GM21515 (cell line): ENCODE measurements around the gene ADIPOR2.
"Not testable (repeated sequence)": the region's sequence is repeated elsewhere in the genome, so short reads cannot be mapped to it uniquely, and the experiment has no call there.

ENCODE experiments used
- ATAC-seq: cut with Tn5 transposase; IDR thresholded peaks from one replicate; pipeline ENCODE4 v1.9.1; 2021; ENCODE audit not compliant: unreplicated experiment

The ADIPOR2 gene

DNA sequence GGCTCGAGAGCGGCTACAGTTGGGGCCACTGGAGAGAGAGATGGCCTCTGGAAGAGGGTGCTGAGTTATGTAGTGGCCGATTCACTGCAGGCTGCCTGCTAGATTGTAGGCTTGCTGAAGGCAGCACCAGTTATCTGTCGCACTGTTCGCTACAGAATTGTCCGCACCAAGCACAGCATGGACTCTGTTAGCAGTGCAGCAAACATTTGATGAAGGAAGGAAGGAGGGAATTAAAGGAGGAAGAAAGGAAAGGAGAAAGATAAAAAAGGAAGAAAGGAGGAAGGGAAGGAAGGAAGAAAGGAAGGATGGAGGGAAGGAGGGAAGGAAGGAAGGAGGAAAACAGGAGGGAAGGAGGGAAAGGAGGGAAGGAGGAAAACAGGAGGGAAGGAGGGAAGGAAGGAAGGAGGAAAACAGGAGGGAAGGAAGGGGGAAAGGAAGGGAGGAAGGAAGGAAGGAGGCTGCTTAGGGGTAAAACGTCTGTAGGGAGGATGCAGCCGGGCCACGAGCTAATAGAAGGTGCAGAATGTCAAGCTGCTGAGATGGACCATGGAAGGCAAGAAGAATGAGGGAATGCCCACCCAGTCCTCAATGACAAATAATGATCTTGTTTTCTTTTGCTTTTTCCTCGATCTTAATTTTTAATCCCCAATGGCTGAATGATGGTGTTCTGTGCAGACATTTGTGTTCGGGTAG lies 27.3 kb upstream of the ADIPOR2 start:
- ATAC-seq = no peak

DNA sequence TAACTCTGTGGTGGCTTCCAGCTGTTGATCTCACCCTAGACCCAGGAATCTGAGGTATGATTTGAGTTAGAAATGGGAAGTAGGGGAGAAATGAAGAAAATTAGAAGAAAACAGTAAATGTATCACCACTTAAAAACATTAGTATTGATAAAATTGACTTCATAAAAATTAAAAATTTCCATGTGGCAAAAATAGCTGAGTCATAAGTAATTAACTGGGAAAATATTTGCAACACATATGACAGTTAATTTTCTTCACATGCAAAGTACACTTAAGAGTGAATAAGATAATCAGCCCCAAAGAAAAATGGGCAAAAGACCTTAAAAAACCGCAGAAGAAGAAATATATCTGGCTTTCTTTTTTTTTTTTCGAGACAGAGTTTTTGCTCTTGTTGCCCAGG lies 25.5 kb upstream of the ADIPOR2 start:
- ATAC-seq = no peak

DNA sequence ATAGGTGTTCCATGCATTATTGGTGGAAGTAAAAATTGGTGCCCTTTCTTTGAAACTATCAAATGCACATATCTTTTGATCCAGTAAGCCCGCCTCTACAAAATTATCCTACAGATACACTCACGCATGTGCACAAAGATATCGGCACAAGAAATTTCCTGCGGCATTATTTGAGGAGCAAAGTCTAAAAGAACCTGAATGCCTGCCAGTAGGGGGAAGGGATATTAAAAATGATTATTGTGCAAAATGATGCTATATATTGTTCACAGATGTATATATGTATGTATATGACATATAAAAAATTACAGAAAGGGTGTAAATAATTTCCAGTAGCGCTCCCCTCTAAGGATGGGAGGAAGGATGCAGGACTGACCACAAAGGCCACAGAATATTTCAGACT lies 24.7 kb upstream of the ADIPOR2 start:
- no peak for ATAC-seq

DNA sequence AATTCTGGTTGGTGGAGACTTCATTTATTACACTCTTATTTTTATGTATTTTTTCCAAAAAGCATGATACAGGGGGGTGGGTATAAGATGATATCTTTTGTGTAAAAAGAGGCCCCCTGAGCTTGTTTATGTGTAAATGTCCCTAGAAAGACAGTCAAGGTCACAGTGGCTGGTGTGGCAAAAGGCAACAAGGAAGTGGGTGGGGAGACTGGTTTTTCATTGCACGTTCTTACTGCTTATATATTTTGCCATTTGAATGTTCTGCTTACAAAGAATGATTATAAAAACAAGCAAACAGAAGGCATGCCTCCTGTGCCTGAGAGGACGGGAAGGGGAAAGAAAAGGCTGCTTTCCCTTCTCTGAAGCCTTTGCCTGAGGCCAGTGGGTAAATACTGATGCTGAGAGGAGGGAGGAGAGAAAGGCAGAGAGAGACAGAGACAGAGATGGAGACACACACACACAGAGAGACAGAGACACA lies 24.1 kb upstream of the ADIPOR2 start:
- no peak for ATAC-seq

DNA sequence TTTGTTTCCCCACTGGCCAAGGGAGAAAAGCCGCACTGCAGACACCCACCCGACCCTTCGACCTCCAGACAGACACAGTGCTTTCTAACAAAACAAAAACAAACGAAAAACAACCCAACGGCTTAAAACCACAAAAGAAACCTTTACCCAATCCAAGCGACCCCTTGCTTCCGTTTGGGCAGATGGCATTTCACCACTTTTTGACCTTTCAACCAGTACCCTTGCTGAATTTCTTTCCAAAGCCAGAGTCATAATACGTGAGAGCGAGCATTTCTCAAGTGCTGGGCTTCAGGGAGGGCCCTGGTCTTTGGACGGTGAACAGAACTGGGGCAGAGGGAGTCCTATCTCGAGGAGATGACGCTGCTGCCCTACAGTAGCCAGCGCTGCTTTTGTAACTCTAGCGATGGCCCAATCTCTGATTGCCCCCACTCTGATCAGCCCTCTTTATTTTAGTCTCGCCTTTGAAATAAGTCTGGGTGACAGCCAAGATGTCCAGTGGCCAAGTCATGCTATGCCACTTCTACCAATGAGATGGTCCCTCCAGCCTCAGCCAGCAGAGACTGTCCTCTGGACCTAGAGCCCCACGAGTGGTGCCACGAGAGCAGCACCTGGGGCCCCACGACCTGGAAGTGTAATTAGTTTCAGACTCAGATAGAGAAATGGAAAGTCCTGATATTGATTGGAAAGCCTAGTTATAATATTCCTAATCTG lies 21.9 kb upstream of the ADIPOR2 start:
- no peak for ATAC-seq

DNA sequence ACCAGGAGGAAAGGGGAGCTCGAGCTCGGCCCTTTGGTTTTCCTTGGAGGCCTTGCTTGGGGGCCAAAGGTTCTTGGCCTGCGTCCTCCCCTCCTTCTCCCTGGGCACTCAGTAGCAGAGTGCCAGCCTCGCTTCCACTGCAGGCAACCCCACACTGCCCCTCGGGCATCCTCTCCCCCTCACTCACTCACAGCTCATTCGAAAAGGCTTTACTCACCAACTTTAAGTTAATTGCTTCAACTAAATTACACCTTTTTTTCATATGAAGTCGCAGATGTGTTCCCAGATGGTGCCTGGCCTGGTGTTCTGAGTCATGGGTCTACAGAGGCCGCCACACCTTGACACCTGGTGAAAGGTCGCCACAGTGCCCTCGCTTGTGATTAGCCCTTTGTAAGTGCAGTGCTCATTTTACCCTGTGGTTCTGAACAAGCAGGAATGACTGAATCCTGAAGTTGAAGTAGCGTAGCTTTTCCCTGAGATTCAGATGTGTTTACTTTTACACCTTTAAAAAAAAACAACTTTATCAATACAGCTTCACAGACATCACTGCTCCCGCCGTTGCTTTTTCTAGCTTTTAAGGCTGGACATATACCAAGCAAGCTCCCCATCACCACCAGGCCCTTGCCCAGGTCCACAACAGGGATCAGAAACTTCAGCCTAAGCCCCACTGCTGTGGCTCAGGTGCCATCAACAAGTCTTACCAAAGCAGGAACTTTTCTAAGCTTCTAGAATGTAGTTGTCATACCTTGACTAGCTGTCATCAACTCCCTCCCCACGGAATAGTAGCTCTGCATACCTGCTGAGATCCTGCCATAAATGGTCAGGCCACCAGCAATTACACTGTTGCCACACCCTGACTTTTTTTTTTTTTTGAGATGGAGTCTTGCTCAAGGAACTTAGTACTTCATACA lies 20.3 kb upstream of the ADIPOR2 start:
- no peak for ATAC-seq

DNA sequence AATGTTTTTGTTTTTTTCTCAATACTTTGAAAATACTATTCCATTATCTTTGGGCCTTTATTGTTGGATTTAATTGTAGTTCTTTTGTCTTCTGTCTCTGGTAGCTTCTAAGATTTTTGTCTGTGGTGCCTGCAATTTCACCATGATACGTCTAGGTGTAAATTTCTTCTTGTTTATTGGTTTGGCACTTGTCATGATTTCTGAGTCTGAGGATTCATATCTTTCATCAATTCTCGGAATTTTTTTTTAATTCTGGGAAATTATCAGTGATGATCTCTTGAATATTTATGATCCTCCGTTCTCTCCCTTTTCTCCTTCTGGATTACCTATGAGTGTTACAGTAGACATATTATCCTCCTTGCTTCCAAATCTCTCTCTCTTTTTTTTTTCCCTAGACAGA lies 14.8 kb upstream of the ADIPOR2 start:
- ATAC-seq = no peak

DNA sequence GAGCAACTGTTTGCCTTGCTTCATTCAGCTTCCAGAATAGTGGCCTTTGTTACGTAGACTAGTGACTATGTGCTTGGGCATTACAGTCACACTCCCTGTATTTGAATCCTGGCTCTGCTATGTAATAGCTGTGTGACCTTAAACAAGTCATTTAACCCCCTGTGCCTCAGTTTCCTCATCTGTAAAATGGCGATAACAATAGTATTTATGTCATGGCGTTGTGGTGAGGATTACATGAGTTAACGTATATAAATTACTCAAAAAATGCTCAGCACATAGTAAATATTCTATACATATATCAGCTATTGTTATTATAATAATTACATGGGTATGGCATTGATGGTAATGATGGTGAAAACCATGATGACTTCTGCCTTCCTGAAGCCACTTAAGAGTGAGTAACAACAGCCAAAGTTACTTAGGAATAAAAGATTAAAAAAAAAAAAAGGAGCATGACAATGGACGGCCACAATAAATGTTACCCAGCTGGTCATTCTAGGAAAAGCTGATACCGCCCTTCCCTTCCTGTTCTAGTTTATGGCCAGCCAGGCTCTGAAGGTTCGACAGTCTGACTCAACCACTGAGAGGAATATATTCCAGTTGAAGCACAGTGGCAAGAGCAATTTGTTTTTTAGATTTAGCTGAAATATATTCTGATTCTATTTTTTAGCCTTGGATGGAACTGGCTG lies 9.9 kb upstream of the ADIPOR2 start:
- no peak for ATAC-seq

DNA sequence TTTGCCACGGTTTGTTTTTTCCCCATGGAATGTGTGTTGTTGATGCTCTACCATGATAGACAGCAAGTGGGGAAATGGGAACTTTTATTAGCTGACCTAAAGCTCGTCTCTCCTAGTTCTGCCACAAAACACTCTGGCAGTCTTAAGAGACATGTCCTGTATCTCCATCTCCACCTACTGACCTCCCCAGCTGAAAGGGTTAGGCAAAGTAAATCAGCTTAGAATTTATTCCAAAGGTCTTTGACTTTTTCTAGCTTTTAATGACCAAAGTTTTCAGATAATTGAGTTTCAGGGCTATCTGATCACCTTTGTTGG lies 9.4 kb upstream of the ADIPOR2 start:
- no peak for ATAC-seq

DNA sequence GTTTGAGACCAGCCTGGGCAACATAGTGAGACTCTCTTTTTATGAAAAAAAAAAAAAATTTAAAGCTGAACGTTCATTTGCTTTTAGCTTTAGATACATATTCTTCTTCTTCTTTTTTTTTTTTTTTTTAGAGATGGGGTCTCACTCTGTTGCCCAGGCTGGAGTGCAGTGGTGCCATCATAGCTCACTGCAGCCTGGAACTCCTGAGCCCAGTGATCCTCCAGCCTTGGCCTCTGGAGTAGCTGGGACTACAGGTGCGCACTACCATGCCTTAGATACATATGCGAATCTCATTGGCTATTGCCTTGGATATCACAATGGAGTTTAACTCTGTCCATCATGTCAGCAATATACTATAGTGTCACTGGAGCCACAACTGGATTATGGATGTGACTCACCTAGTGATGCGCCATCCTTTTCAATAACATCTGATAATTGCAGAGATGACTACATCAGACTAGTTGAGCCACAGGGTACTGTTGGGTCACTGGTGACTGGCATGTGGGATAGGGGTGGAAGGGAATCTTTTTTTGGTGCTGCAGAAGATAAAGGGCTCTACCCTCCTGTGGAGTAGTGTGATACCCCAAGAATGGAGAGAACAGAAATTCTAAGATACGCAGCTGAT lies 2.7 kb upstream of the ADIPOR2 start:
- no peak for ATAC-seq

DNA sequence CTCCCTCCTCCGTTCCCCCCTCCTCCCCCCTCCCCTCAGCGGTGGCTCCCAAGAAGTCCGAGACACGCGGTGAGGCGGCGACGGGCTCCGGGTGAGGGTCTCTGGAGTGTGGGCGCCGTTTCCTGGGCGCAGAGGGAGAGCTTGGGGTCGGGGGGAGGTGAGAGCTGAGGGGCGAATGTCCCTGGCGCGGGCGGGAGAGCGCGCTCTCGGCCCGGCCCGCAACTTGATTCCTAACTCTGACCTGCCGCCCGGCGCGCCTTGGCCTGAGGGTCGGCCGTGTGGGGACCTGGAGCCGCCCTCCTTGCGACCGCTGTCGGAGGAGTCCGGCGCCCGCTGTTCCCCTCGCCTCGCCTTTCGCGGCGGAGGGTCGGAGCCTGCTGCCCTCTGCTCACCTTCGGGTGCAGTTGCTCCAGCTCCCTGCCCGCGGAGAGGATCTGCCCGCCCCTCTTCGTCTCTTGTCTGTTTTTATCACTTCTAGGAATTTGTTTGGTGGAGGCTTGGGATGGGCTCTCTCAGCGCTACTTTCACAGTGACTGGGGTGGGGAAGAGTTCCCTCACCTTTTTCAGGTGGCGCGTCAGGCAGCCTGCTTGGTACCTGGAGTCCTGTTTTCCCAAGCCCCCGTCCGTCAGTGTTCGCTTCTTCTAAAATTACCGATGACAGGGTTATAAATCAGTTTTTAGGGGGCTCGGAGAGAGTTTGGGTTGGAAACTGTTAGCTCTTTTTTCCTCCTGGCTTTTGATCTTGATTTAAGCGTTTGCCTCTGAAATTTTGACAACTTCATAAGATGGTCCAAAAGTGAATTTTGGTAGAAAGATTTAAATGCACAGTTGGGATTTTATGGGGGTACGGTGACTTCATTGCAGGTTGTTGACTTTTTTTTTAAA lies 495 bp downstream of the ADIPOR2 start:
- ATAC-seq = peak; percentile 8

DNA sequence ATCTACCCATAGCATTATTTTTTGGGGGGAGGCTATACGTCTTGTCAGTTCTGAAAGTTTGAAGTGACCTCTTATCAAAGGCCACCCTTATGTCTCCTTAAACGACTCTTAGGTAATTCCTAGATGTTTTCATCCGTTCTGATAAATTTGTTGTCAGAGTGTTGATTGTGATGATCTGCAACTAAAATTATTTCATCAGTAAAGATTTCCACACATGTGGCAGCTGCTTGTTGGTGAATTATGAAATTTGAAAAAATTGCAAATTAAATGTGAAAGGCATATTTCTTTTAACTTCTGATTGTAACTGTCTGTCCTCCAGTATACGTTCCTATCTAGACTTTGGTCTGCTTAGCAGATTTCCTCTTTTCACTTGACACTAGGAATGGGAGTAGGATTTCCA lies 1.4 kb downstream of the ADIPOR2 start:
- no peak for ATAC-seq

DNA sequence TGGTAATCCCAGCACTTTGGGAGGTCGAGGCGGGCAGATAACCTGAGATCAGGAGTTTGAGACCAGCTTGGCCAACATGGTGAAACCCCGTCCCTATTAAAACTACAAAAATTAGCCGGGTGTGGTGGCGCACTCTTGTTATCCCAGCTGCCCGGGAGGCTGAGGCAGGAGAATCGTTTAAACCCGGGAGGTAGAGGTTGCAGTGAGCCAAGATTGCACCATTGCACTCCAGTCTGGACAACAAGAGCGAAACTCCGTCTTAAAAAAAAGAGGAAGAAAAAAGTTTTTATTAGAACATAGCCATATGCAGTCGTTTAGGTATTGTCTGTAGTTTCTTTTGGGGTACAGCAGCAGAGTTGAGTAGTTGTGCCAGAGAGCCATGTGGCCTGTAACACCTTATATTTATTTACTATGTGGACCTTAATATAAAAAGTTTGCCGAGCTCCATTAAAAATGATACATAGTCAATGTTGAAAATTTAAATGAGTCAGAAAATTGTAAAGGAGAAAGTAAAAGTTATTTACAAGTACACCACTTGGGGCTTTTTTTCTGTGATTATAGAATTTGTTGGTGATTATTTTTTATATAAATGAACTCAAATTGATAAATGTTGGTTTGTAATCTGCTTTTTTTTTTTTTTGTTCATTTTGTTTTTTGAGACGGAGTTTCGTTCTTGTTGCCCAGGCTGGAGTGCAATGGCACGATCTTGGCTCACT lies 2.2 kb downstream of the ADIPOR2 start:
- ATAC-seq = no peak

DNA sequence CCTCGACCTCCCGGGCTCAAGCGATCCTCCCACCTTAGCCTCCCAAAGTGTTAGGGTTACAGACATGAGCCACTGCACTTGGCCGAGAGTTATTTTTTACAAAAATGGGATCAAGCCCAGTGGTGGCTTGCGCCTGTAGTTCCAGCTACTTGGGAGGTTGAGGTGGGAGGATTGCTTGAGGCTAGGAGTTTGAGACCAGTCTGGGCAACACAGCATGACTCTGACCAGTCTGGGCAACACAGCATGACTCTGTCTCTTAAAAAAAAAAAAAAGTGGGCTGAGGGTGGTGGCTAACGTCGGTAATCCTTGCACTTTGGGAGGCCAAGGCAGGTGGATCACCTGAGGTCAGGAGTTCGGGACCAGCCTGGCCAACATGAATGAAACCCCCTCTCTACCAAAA lies 4.2 kb downstream of the ADIPOR2 start:
- ATAC-seq = not testable (repeated sequence)

DNA sequence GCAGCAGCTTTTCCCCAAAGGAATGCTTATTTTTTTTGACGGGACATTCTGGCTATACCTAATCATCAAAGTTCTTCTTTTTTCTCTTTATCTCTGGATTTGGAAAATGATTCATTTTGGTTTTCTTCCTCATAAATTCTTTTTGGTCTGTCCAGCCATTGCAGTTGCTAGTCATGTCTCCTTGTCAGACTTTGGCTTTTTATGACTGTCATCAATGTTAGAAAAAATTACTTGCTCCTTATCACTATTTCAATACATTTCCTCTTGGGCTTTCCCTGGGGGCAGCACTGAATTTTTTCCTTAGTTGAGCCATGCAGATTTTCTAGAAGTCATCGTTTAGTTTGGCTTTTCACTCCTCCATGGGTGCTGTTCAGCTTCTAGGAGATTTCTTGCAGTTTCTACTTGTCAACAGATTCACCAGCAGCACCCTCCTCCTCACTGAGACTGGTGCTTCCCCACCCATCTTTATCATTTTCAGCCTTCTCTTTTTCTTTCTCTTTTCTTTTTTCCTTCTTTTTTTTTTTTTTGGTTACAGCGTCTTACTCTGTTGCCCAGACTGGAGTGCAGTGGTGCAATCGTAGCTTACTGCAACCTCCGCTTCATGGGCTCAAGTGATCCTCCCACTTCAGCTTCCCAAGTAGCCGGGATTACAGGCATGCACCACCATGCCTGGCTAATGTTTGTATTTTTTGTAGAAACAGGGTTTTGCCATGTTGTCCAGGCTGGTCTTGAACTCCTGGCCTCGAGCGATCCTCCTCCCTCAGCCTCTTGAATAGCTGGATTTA lies 5.2 kb downstream of the ADIPOR2 start:
- no peak for ATAC-seq

DNA sequence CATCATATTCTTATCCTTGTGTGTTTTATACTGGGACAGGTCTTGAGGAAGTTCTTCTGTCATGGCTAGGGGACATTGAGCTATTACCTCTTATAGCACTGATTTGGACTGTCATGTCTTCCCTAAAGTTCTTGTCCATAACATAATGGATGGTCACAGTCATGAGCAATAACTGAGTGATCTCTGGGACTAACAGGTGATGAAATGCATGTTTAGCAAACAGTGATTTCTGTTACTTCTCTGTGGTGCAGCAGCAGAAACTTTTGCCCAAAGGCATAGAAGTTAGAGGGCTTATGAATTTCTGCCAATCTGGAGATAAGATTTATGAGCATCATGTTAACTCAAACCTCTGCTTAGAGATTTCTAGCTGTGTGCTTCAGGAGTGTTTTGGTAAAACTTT lies 5.9 kb downstream of the ADIPOR2 start:
- no peak for ATAC-seq

DNA sequence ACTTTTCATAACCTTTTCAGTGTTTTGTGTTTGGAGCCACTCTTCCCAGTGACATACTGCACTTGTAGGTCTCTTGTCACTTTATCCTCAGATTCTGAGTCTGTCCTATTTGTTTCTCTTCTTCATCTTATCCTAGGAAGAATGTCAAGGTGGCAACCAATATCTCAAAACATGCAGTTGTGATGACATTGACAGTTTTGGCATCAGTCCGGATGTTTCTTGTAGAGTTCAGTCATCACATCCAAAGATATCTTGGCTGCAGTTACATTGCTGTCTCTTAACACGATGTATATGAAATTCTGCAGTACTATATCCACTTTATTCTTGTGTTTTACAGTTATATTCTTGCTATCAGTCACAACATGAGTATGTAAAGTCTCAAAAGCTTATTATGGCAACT lies 6.4 kb downstream of the ADIPOR2 start:
- ATAC-seq = no peak

DNA sequence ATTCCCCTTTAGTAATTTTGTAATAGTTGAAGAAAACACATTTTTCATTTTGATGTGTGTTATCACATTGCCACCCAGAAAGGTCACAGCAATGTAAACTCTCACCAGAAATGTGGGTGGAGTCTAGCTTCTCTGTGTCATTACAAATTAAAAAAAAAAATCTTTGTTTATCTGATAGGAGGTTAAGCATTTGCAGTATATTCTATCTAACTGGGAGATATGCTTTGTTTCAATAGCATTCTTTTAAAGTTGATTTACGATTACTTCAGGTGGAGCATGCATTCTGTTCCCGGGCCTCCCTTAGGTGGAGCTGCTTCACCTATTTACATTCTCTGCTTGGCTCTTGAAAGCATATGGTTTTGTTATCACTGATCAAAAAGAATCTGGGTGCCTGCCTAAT lies 7.8 kb downstream of the ADIPOR2 start:
- ATAC-seq = no peak
